ENCODE results near the gene ARMC7. TPM values are rescaled to one million over a fixed set of nuclear protein-coding genes. Genes with fewer than 3 reads are reported as not detected.
A peak's percentile ranks its signal among the peaks of the same experiment; 100 is the strongest.

ARMC7 gene
- total RNA-seq, 4 donors from 2014 or later: 10.6 to 14.7 (median 11.9) TPM

GRCh38 chr17:75109046-75109406 is 743 bp upstream of the ARMC7 start:
- peak overlapping the region; percentile 12 for H3K4me3 ChIP-seq (ENCODE audit: low read depth, poor library complexity, severe bottlenecking)
- 8% methylated on average over 22 of the region's 22 CpGs for WGBS, 2 donors
- intact Hi-C loops (cut with DNase I; ENCODE audit: low total_unique reads): no loop called here
- TF ChIP-seq CTCF (IDR thresholded peaks at IDR 0.05): no peak
- no peak for TF ChIP-seq POLR2A (IDR thresholded peaks at IDR 0.05)
- no peak for DNase-seq (ENCODE audit: low spot score in 2 of 2)

- DNase-seq (ENCODE audit: low spot score in 2 of 2): no peak
- TF ChIP-seq CTCF (IDR thresholded peaks at IDR 0.05) (no peak), POLR2A (IDR thresholded peaks at IDR 0.05) (no peak)
- intact Hi-C loops (cut with DNase I; ENCODE audit: low total_unique reads): loop anchor here (5.0 to 10.0 kb wide), 2 partner anchors 62 to 94 kb away; partner anchors contain the start of gene NUP85
- peak overlapping the region; percentile 37 for H3K4me3 ChIP-seq (ENCODE audit: low read depth, poor library complexity, severe bottlenecking)
- WGBS, 2 donors: 17 to 19% methylated on average over 34 to 38 of the region's 40 CpGs
Measured at GRCh38 chr17:75110234-75110937, 617 bp downstream of the ARMC7 start.

GRCh38 chr17:75111777-75112335 is 2.1 kb downstream of the ARMC7 start:
- intact Hi-C loops (cut with DNase I; ENCODE audit: low total_unique reads): loop anchor here (5.0 to 10.0 kb wide), 2 partner anchors 60 to 93 kb away; partner anchors contain the start of gene NUP85
- DNase-seq (ENCODE audit: low spot score in 2 of 2): no peak
- TF ChIP-seq POLR2A (IDR thresholded peaks at IDR 0.05): no peak
- TF ChIP-seq CTCF (IDR thresholded peaks at IDR 0.05): no peak
- WGBS, 2 donors: 80 to 82% methylated on average over 7 of the region's 7 CpGs
- no peak overlapping the region for H3K4me3 ChIP-seq (ENCODE audit: low read depth, poor library complexity, severe bottlenecking)

- intact Hi-C loops (cut with DNase I; ENCODE audit: low total_unique reads): loop anchor here (5.0 to 10.0 kb wide), 2 partner anchors 58 to 91 kb away; partner anchors contain the start of gene NUP85
- 1 to 5% methylated on average over 19 to 20 of the region's 22 CpGs for WGBS, 2 donors
- H3K4me3 ChIP-seq (ENCODE audit: low read depth, poor library complexity, severe bottlenecking): no peak overlapping the region
- no peak for TF ChIP-seq POLR2A (IDR thresholded peaks at IDR 0.05)
- TF ChIP-seq CTCF (IDR thresholded peaks at IDR 0.05): peak in 1 of 3 donors; percentile 80
- DNase-seq (ENCODE audit: low spot score in 2 of 2): peak; percentile 92 to 98
Measured at GRCh38 chr17:75113798-75114551, 4.2 kb downstream of the ARMC7 start.

- intact Hi-C loops (cut with DNase I; ENCODE audit: low total_unique reads): loop anchor here (5.0 to 10.0 kb wide), 2 partner anchors 58 to 90 kb away; partner anchors contain the start of gene NUP85
- 30 to 39% methylated on average over 19 of the region's 19 CpGs for WGBS, 2 donors
- TF ChIP-seq CTCF (IDR thresholded peaks at IDR 0.05) (no peak), POLR2A (IDR thresholded peaks at IDR 0.05) (no peak)
- DNase-seq (ENCODE audit: low spot score in 2 of 2): no peak
- H3K4me3 ChIP-seq (ENCODE audit: low read depth, poor library complexity, severe bottlenecking): no peak overlapping the region
Measured at GRCh38 chr17:75114552-75115314, 5.0 kb downstream of the ARMC7 start.
